Endothelial cell of umbilical vein (primary cell): ENCODE measurements around the gene OCIAD2.

ENCODE experiments used
- CTCF ChIP-seq, 2 donors: IDR thresholded peaks; 1 replicate in 1 of 2; 2 replicates in 1 of 2; pipeline ENCODE4 v1.5.1; 2011; ENCODE audit warnings: low read length in 2 of 2, mild to moderate bottlenecking in 2 of 2, moderate library complexity in 2 of 2, control low read depth in 1 of 2, inconsistent platforms in 1 of 2, low read depth in 1 of 2; ENCODE audit not compliant: insufficient read depth in 1 of 2; ENCODE audit errors: extremely low read depth in 1 of 2
- EZH2 ChIP-seq: IDR thresholded peaks from 2 replicates; pipeline ENCODE4 v1.6.1; 2012; ENCODE audit warnings: borderline replicate concordance, low read depth, mild to moderate bottlenecking, moderate library complexity, low read length, inconsistent platforms; ENCODE audit not compliant: severe bottlenecking
- JUN ChIP-seq: IDR thresholded peaks from 2 replicates; pipeline ENCODE4 v1.6.1; 2011; ENCODE audit warnings: borderline replicate concordance, low read depth; ENCODE audit not compliant: insufficient read length, insufficient read depth
- MAX ChIP-seq: IDR thresholded peaks from 2 replicates; pipeline ENCODE4 v1.6.1; 2011; ENCODE audit not compliant: insufficient read depth, insufficient read length
- MYC ChIP-seq: IDR thresholded peaks from one replicate; pipeline ENCODE4 v1.6.1; 2011; ENCODE audit warnings: mild to moderate bottlenecking, low read depth, low read length
- POLR2A ChIP-seq: IDR thresholded peaks from 2 replicates; pipeline ENCODE4 v1.6.1; 2012; ENCODE audit warnings: low read depth, mild to moderate bottlenecking, control low read depth, low read length
- POLR2AphosphoS5 ChIP-seq: IDR thresholded peaks from 2 replicates; pipeline ENCODE4 v1.6.1; 2012; ENCODE audit warnings: low read depth, mild to moderate bottlenecking, control low read depth, low read length, moderate library complexity; ENCODE audit not compliant: insufficient read depth

GRCh38 chr4:48913346-48913745 lies 6.8 kb upstream of the OCIAD2 start:
- TF ChIP-seq CTCF (IDR thresholded peaks at IDR 0.05; ENCODE audit: extremely low read depth in 1 of 2, insufficient read depth in 1 of 2, low read depth in 1 of 2, low read length in 2 of 2): no peak
- TF ChIP-seq MAX: no peak
- no peak for TF ChIP-seq EZH2
- peak; percentile 18 for TF ChIP-seq POLR2AphosphoS5
- TF ChIP-seq POLR2A: no peak
- no peak for TF ChIP-seq MYC
- peak; percentile 90 for TF ChIP-seq JUN
